ENCODE results near the gene SCNM1.

Gene SCNM1

DNA sequence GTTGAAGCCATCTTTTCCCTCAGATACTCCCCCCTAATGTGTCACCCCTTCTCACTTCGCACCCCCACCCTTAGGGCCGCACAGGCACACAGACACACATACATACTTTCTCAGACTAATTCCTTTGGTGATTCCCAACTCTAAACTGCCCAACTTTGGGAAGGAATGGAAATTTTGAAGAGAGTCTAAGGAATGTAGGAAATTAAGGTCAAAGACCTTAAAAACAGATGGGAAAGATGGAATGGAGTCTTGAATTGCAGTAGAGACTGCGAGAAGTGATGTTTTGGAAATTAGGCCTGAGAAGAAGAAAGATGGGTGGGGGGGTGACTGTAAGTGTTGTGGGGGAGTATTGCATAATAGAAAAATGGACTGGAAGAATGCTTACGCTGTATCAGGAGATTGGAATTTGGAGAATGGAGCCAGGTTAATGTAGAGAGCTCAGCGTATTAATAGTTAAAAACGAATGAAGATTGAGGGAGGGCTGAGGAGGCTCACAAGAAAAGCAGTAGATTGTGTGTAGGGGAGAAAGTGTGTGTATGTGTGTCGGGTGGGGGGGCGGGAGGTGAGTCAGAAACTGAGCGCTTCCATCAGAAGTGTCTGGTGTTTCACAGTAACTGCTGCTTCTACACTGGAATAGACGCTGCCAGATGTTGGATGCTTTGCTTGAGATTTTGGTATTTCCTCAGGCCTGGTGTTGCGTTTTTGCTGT lies 34.1 kb downstream of the SCNM1 start:
- TF ChIP-seq, protein P1, sequence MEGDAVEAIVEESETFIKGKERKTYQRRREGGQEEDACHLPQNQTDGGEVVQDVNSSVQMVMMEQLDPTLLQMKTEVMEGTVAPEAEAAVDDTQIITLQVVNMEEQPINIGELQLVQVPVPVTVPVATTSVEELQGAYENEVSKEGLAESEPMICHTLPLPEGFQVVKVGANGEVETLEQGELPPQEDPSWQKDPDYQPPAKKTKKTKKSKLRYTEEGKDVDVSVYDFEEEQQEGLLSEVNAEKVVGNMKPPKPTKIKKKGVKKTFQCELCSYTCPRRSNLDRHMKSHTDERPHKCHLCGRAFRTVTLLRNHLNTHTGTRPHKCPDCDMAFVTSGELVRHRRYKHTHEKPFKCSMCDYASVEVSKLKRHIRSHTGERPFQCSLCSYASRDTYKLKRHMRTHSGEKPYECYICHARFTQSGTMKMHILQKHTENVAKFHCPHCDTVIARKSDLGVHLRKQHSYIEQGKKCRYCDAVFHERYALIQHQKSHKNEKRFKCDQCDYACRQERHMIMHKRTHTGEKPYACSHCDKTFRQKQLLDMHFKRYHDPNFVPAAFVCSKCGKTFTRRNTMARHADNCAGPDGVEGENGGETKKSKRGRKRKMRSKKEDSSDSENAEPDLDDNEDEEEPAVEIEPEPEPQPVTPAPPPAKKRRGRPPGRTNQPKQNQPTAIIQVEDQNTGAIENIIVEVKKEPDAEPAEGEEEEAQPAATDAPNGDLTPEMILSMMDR (IDR thresholded peaks at IDR 0.05), result no peak

DNA sequence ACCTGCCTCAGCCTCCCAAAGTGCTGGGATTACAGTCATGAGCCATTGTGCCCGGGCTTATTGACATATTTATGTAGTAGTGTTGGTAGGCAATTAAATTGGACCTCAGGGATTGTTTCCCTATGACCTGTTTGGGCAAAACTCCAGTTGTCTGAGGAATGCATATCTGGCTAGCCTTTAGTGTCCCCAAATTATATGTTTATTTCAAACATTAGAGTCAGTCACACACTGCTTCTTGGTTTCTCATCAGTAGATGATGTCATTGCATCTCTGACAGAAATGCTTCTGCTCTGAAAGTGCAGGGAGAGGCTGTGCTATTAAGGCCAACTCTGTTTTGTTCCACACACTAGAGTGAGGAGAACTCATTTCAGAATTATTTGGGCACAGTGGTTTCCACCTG lies 44.9 kb downstream of the SCNM1 start:
- TF ChIP-seq, protein P1 (IDR thresholded peaks at IDR 0.05), result no peak

DNA sequence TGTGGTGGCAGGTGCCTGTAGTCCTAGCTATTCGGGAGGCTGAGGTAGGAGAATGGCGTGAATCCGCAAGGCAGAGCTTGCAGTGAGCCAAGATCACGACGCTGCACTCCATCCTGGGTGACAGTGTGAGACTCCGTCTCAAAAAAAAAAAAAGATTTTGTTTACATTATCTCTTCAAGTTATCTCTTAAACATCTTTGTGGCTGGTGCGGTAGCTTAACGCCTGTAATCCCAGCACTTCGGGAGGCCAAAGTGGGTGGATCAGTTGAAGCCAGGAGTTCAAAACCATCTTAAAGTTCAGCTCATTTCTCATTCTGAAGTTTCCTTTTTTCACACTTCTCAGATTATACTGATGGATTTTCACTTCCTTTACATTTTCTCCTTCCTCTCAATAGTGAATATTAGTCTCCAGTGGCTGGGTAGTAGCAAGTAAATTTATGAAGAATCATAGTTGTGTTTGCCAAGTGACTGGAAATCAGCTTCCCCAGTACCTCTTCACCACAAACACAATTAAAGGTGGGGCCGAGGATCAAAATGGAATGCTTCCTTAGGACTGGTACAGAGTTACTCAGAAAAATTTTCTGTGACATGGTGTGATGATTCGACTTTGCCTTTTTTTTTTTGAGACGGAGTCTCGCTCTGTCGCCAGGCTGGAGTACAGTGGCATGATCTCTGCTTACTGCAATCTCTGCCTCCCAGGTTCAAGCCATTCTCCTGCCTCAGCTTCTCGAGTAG lies 46.2 kb downstream of the SCNM1 start:
- TF ChIP-seq, protein P1 (IDR thresholded peaks at IDR 0.05), result no peak

DNA sequence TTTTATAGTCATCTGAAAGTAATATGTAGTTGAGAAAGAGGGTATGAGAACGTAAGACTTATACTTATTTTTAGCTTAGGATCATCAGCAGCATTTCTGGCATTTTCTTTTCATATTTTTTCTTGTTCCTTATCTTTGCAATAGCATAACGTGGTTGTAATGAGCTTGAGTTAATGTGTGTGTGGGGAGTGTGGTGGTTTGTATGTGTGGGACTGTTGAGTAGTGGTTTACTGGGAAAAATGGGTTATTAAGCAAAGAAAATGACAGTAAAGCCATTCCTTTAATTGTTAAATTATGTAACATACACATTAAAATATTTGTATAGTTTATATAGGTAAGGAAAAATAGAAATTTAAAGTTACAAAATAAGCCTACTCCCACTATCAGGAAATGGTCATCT lies 47.6 kb downstream of the SCNM1 start:
- TF ChIP-seq, protein P1 (IDR thresholded peaks at IDR 0.05), result no peak

Measured in LNCAP (cell line).